ENCODE measurements around the gene MAB21L2. TPM values are rescaled to one million over a fixed set of nuclear protein-coding genes. Genes with fewer than 3 reads are reported as not detected.

The MAB21L2 gene
- total and polyA plus RNA-seq, 2 of the 8 experiments (the other 6 are each of a cell fraction or from before 2014, with no cell fraction given), result 0.03 TPM; not detected in 1

DNA sequence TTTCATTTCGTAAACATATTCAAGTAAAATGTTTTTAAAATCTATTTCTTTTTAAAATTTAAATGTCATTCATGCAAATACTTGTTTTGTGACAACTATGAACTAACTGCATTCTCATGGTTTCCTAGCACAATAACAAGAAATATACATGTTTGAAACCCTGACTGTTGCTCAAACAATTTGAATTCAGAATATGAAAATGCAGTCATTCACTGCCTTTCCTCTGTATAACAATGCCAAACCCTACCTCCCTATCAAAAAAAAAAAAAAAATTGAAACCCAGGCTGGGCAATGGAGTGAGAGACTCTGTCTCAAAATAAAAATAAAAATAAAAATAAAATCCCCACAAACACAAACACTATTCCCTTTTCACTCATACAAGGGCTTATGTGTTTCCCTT lies 42.1 kb downstream of the MAB21L2 start (continued):
- TF ChIP-seq JUND (IDR thresholded peaks at IDR 0.05; ENCODE audit: low read length), result no peak
